Measurements from ENCODE around the gene CHN2. TPM values are rescaled to one million over a fixed set of nuclear protein-coding genes. Genes with fewer than 3 reads are reported as not detected.

Gene CHN2
- total RNA-seq, 5 donors from 2014 or later (not counting 1 experiment from before 2014, with no cell fraction given) = 4.5 to 9.0 (median 6.6) TPM

DNA sequence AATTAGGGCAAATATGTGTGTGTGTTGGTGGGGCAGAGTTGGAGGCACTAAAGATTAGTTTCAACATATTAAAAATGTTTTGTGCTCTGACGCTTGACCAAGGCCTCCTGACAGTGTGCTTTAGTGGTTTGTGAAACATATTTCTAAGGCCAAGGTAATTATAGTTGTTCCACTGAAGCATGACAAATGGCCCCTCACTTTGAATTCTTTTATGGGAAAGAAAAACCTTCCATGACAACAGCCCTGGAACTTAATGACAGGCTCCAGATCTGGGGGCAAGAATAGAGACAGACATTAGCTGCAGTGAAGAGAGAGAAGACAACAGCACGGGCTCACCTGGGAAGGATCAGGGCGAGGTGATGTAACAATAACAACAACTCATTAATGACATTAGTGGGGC is 155.8 kb downstream of the CHN2 start:
- ATAC-seq (replicated peaks in 1 of 4) (no peak), DNase-seq (no peak)
- Mint-ChIP-seq H3K36me3 (no peaks in the 10 kb centered on the region), H3K4me3 (no peak overlapping the region), H3K27ac (no peak overlapping the region), H3K27me3 (peaks cover 0 to 6% of the 10 kb centered on the region in 2 donors), H3K9me3 (no peaks in the 10 kb centered on the region), H3K4me1 (no peaks in the 10 kb centered on the region)
- no peak overlapping the region for H3K27ac ChIP-seq (ENCODE audit: low read length)
- WGBS (ENCODE audit: insufficient coverage) = 100% methylated on average over 1 of the region's 3 CpGs
- H3K4me1 ChIP-seq (ENCODE audit: control insufficient read depth in 1 of 2, extremely low read depth in 1 of 2, insufficient read depth in 2 of 2, low read length in 2 of 2) = no peaks in the 10 kb centered on the region
- ChIA-PET POLR2A (no interaction called here), CTCF (no interaction called here)
- H3K36me3 ChIP-seq (ENCODE audit: control insufficient read depth in 2 of 2, extremely low read depth in 1 of 2, insufficient read depth in 1 of 2, low read length in 1 of 2) = no peaks in the 10 kb centered on the region
- H3K4me3 ChIP-seq (ENCODE audit: control insufficient read depth in 1 of 2, extremely low read depth in 1 of 2, low read length in 1 of 2) = no peak overlapping the region
- H3K9me3 ChIP-seq = no peaks in the 10 kb centered on the region
- no peaks in the 10 kb centered on the region for H3K27me3 ChIP-seq (replicated peaks in 1 of 2; ENCODE audit: control insufficient read depth in 2 of 2, extremely low read depth in 1 of 2, insufficient read depth in 2 of 2, low read length in 1 of 2)

- H3K4me3 ChIP-seq (ENCODE audit: control insufficient read depth in 1 of 2, extremely low read depth in 1 of 2, low read length in 1 of 2) = no peak overlapping the region
- no peaks in the 10 kb centered on the region for H3K27me3 ChIP-seq (replicated peaks in 1 of 2; ENCODE audit: control insufficient read depth in 2 of 2, extremely low read depth in 1 of 2, insufficient read depth in 2 of 2, low read length in 1 of 2)
- H3K9me3 ChIP-seq = no peaks in the 10 kb centered on the region
- Mint-ChIP-seq H3K27me3 (peaks cover 0 to 6% of the 10 kb centered on the region in 2 donors), H3K36me3 (no peaks in the 10 kb centered on the region), H3K9me3 (no peaks in the 10 kb centered on the region), H3K27ac (no peak overlapping the region), H3K4me1 (no peaks in the 10 kb centered on the region), H3K4me3 (no peak overlapping the region)
- ChIA-PET POLR2A (no interaction called here), CTCF (interaction anchor here in 1 of 2 donors (0.5 kb wide), 1 partner anchor 50 kb away, joined by 3 read pairs; no protein-coding TSS in a partner anchor)
- no peaks in the 10 kb centered on the region for H3K4me1 ChIP-seq (ENCODE audit: control insufficient read depth in 1 of 2, extremely low read depth in 1 of 2, insufficient read depth in 2 of 2, low read length in 2 of 2)
- H3K36me3 ChIP-seq (ENCODE audit: control insufficient read depth in 2 of 2, extremely low read depth in 1 of 2, insufficient read depth in 1 of 2, low read length in 1 of 2) = no peaks in the 10 kb centered on the region
- DNase-seq = no peak
- no peak for ATAC-seq (replicated peaks in 1 of 4)
- WGBS (ENCODE audit: insufficient coverage) = no CpG with 5 or more reads among the region's 4 CpGs
- no peak overlapping the region for H3K27ac ChIP-seq (ENCODE audit: low read length)
Observed at GRCh38 chr7:29352041-29352440, 157.5 kb downstream of the CHN2 start.

GRCh38 chr7:29353810-29354209 is 159.2 kb downstream of the CHN2 start:
- Histone ChIP-seq H3K4me3 (ENCODE audit: control insufficient read depth in 1 of 2, extremely low read depth in 1 of 2, low read length in 1 of 2) (no peak overlapping the region), H3K27me3 (replicated peaks in 1 of 2; ENCODE audit: control insufficient read depth in 2 of 2, extremely low read depth in 1 of 2, insufficient read depth in 2 of 2, low read length in 1 of 2) (no peaks in the 10 kb centered on the region), H3K4me1 (ENCODE audit: control insufficient read depth in 1 of 2, extremely low read depth in 1 of 2, insufficient read depth in 2 of 2, low read length in 2 of 2) (no peaks in the 10 kb centered on the region), H3K9me3 (no peaks in the 10 kb centered on the region), H3K36me3 (ENCODE audit: control insufficient read depth in 2 of 2, extremely low read depth in 1 of 2, insufficient read depth in 1 of 2, low read length in 1 of 2) (no peaks in the 10 kb centered on the region), H3K27ac (ENCODE audit: low read length) (no peak overlapping the region)
- ChIA-PET POLR2A (no interaction called here), CTCF (no interaction called here)
- ATAC-seq (replicated peaks in 1 of 4) = no peak
- Mint-ChIP-seq H3K4me1 (no peaks in the 10 kb centered on the region), H3K27me3 (peaks cover 0 to 6% of the 10 kb centered on the region in 2 donors), H3K36me3 (no peaks in the 10 kb centered on the region), H3K9me3 (no peaks in the 10 kb centered on the region), H3K4me3 (no peak overlapping the region), H3K27ac (no peak overlapping the region)
- 100% methylated on average over 2 of the region's 5 CpGs for WGBS (ENCODE audit: insufficient coverage)
- DNase-seq = no peak

DNA sequence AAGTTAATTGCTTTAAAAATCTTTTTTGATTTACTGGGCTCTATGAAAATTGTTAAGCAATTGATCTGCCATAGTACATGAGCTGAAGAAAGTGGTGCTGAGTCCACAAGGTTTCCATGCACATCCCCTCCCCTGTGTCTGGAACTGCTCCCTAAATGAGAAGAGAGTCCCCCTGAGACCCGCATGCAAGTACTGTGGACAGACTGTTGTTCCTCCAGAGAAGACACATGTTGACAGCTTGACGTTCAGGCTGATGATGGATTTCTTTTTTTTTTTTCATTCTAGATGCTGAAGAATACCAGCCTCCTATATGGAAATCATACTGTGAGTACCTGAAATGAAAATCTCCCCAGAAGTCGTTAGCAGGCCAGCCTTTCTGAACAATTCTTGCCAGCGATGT is 159.8 kb downstream of the CHN2 start:
- H3K27ac ChIP-seq (ENCODE audit: low read length) = no peak overlapping the region
- no peak overlapping the region for H3K4me3 Mint-ChIP-seq
- H3K36me3 ChIP-seq (ENCODE audit: control insufficient read depth in 2 of 2, extremely low read depth in 1 of 2, insufficient read depth in 1 of 2, low read length in 1 of 2) = no peaks in the 10 kb centered on the region
- H3K4me1 ChIP-seq (ENCODE audit: control insufficient read depth in 1 of 2, extremely low read depth in 1 of 2, insufficient read depth in 2 of 2, low read length in 2 of 2) = no peaks in the 10 kb centered on the region
- ChIA-PET CTCF (no interaction called here), POLR2A (no interaction called here)
- no peaks in the 10 kb centered on the region for H3K9me3 ChIP-seq
- H3K27me3 ChIP-seq (replicated peaks in 1 of 2; ENCODE audit: control insufficient read depth in 2 of 2, extremely low read depth in 1 of 2, insufficient read depth in 2 of 2, low read length in 1 of 2) = no peaks in the 10 kb centered on the region
- no peak for DNase-seq
- ATAC-seq (replicated peaks in 1 of 4) = no peak
- WGBS (ENCODE audit: insufficient coverage) = 67% methylated on average over 1 of the region's 4 CpGs
- no peak overlapping the region for H3K27ac Mint-ChIP-seq
- no peaks in the 10 kb centered on the region for H3K36me3 Mint-ChIP-seq
- peaks cover 0 to 6% of the 10 kb centered on the region in 2 donors for H3K27me3 Mint-ChIP-seq
- H3K9me3 Mint-ChIP-seq = no peaks in the 10 kb centered on the region
- H3K4me3 ChIP-seq (ENCODE audit: control insufficient read depth in 1 of 2, extremely low read depth in 1 of 2, low read length in 1 of 2) = no peak overlapping the region
- H3K4me1 Mint-ChIP-seq = no peaks in the 10 kb centered on the region

DNA sequence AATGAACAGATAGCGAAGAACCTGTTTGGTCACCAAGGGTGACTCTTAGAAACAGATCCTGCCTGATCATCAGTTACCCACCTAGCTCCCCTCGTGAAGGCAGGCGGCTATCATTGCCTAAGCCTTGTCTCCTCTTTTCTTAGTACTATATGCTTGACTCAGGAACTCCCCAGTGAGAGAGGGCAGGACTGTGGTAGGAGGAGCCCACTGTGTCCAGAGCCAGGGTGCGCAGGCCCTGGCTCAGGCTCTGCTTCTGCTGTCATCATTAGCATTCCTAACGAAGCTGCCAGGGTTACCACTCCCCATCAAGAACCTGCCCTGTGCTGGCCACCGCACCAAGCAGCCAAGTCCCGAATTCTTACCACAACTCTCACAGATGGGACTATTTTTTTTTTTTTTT is 160.8 kb downstream of the CHN2 start:
- Histone ChIP-seq H3K36me3 (ENCODE audit: control insufficient read depth in 2 of 2, extremely low read depth in 1 of 2, insufficient read depth in 1 of 2, low read length in 1 of 2) (no peaks in the 10 kb centered on the region), H3K9me3 (no peaks in the 10 kb centered on the region), H3K4me1 (ENCODE audit: control insufficient read depth in 1 of 2, extremely low read depth in 1 of 2, insufficient read depth in 2 of 2, low read length in 2 of 2) (no peaks in the 10 kb centered on the region), H3K27ac (ENCODE audit: low read length) (no peak overlapping the region), H3K4me3 (ENCODE audit: control insufficient read depth in 1 of 2, extremely low read depth in 1 of 2, low read length in 1 of 2) (no peak overlapping the region), H3K27me3 (replicated peaks in 1 of 2; ENCODE audit: control insufficient read depth in 2 of 2, extremely low read depth in 1 of 2, insufficient read depth in 2 of 2, low read length in 1 of 2) (no peaks in the 10 kb centered on the region)
- Mint-ChIP-seq H3K27ac (no peak overlapping the region), H3K9me3 (no peaks in the 10 kb centered on the region), H3K4me3 (no peak overlapping the region), H3K27me3 (peaks cover 0 to 6% of the 10 kb centered on the region in 2 donors), H3K4me1 (no peaks in the 10 kb centered on the region), H3K36me3 (no peaks in the 10 kb centered on the region)
- ATAC-seq (replicated peaks in 1 of 4) (no peak), DNase-seq (no peak)
- WGBS (ENCODE audit: insufficient coverage) = no CpG with 5 or more reads among the region's 7 CpGs
- CTCF ChIA-PET = no interaction called here
- POLR2A ChIA-PET = no interaction called here

GRCh38 chr7:29356631-29357030 is 162.1 kb downstream of the CHN2 start:
- Histone ChIP-seq H3K36me3 (ENCODE audit: control insufficient read depth in 2 of 2, extremely low read depth in 1 of 2, insufficient read depth in 1 of 2, low read length in 1 of 2) (no peaks in the 10 kb centered on the region), H3K4me3 (ENCODE audit: control insufficient read depth in 1 of 2, extremely low read depth in 1 of 2, low read length in 1 of 2) (no peak overlapping the region), H3K9me3 (no peaks in the 10 kb centered on the region), H3K27ac (ENCODE audit: low read length) (no peak overlapping the region), H3K4me1 (ENCODE audit: control insufficient read depth in 1 of 2, extremely low read depth in 1 of 2, insufficient read depth in 2 of 2, low read length in 2 of 2) (no peaks in the 10 kb centered on the region), H3K27me3 (replicated peaks in 1 of 2; ENCODE audit: control insufficient read depth in 2 of 2, extremely low read depth in 1 of 2, insufficient read depth in 2 of 2, low read length in 1 of 2) (no peaks in the 10 kb centered on the region)
- CTCF ChIA-PET = no interaction called here
- 100% methylated on average over 3 of the region's 9 CpGs for whole genome bisulfite sequencing (ENCODE audit: insufficient coverage)
- Mint-ChIP-seq H3K4me1 (no peaks in the 10 kb centered on the region), H3K36me3 (no peaks in the 10 kb centered on the region), H3K9me3 (no peaks in the 10 kb centered on the region), H3K27ac (no peak overlapping the region), H3K27me3 (no peaks in the 10 kb centered on the region), H3K4me3 (no peak overlapping the region)
- no peak for DNase-seq
- POLR2A ChIA-PET = no interaction called here
- ATAC-seq (replicated peaks in 1 of 4) = no peak

- Mint-ChIP-seq H3K4me1 (no peaks in the 10 kb centered on the region), H3K27me3 (no peaks in the 10 kb centered on the region), H3K4me3 (no peak overlapping the region), H3K9me3 (no peaks in the 10 kb centered on the region), H3K27ac (no peak overlapping the region), H3K36me3 (no peaks in the 10 kb centered on the region)
- Histone ChIP-seq H3K4me3 (ENCODE audit: control insufficient read depth in 1 of 2, extremely low read depth in 1 of 2, low read length in 1 of 2) (no peak overlapping the region), H3K27me3 (replicated peaks in 1 of 2; ENCODE audit: control insufficient read depth in 2 of 2, extremely low read depth in 1 of 2, insufficient read depth in 2 of 2, low read length in 1 of 2) (no peaks in the 10 kb centered on the region), H3K9me3 (no peaks in the 10 kb centered on the region), H3K36me3 (ENCODE audit: control insufficient read depth in 2 of 2, extremely low read depth in 1 of 2, insufficient read depth in 1 of 2, low read length in 1 of 2) (no peaks in the 10 kb centered on the region), H3K27ac (ENCODE audit: low read length) (no peak overlapping the region), H3K4me1 (ENCODE audit: control insufficient read depth in 1 of 2, extremely low read depth in 1 of 2, insufficient read depth in 2 of 2, low read length in 2 of 2) (no peaks in the 10 kb centered on the region)
- ChIA-PET CTCF (no interaction called here), POLR2A (no interaction called here)
- WGBS (ENCODE audit: insufficient coverage) = 83% methylated on average over 3 of the region's 4 CpGs
- ATAC-seq (replicated peaks in 1 of 4) (no peak), DNase-seq (no peak)
Observed at GRCh38 chr7:29359482-29360093, 165.0 kb downstream of the CHN2 start.

Data from T-cell (primary cell).